Measurements from ENCODE around the gene FNDC3B. TPM values are rescaled to one million over a fixed set of nuclear protein-coding genes. Genes with fewer than 3 reads are reported as not detected.

Gene FNDC3B
- total RNA-seq, 1 donor from 2014 or later = 153 TPM

- TF ChIP-seq, protein P1, sequence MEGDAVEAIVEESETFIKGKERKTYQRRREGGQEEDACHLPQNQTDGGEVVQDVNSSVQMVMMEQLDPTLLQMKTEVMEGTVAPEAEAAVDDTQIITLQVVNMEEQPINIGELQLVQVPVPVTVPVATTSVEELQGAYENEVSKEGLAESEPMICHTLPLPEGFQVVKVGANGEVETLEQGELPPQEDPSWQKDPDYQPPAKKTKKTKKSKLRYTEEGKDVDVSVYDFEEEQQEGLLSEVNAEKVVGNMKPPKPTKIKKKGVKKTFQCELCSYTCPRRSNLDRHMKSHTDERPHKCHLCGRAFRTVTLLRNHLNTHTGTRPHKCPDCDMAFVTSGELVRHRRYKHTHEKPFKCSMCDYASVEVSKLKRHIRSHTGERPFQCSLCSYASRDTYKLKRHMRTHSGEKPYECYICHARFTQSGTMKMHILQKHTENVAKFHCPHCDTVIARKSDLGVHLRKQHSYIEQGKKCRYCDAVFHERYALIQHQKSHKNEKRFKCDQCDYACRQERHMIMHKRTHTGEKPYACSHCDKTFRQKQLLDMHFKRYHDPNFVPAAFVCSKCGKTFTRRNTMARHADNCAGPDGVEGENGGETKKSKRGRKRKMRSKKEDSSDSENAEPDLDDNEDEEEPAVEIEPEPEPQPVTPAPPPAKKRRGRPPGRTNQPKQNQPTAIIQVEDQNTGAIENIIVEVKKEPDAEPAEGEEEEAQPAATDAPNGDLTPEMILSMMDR (IDR thresholded peaks at IDR 0.05) = no peak
- intact Hi-C loops (cut with DNase I) = no loop called here
- no peak for ATAC-seq
Observed at GRCh38 chr3:172407872-172408271, 368.5 kb downstream of the FNDC3B start.

GRCh38 chr3:172410702-172411477, 371.5 kb downstream of the FNDC3B start:
- H3K9me3 ChIP-seq = no peaks in the 10 kb centered on the region
- TF ChIP-seq, protein P1 (IDR thresholded peaks at IDR 0.05) = no peak
- no peak overlapping the region for H3K27ac ChIP-seq
- H3K27me3 ChIP-seq (ENCODE audit: low read depth) = no peaks in the 10 kb centered on the region
- DNase-seq (no peak), ATAC-seq (peak in 1 of 2 donors; percentile 34)
- H3K36me3 ChIP-seq = no peaks in the 10 kb centered on the region
- no peaks in the 10 kb centered on the region for H3K4me1 ChIP-seq
- intact Hi-C loops (cut with DNase I) = no loop called here
- H3K4me3 ChIP-seq = no peak overlapping the region

More at GRCh38 chr3:172407872-172408271, 368.5 kb downstream of the FNDC3B start:
- no peak for DNase-seq
- Histone ChIP-seq H3K27ac (no peak overlapping the region), H3K4me1 (no peaks in the 10 kb centered on the region), H3K27me3 (ENCODE audit: low read depth) (no peaks in the 10 kb centered on the region), H3K4me3 (no peak overlapping the region), H3K36me3 (no peaks in the 10 kb centered on the region), H3K9me3 (no peaks in the 10 kb centered on the region)

- ATAC-seq = peak; percentile 18 to 21
- intact Hi-C loops (cut with DNase I) = no loop called here
Observed at GRCh38 chr3:172411478-172411947, 372.1 kb downstream of the FNDC3B start.

DNA sequence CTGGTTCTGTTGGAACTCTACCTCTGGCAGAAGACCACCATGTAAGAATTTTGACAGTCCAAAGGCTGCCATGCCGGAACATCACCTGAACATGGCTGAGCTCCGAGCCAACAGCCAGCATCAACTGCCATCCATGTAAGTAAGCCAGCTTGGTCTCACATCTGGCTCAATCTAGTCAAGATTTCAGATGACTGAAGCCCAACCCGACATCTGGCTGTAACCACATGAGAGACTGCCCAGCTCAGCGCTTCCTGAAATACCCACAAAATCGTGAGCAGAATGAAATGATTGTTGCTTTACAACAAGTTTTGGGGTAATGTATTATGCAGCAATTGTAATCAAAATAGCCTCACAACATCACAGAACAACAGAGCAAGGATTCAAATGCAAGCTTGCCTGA, 375.9 kb downstream of the FNDC3B start:
- ATAC-seq (no peak), DNase-seq (no peak)
- no peaks in the 10 kb centered on the region for H3K36me3 ChIP-seq
- no peaks in the 10 kb centered on the region for H3K9me3 ChIP-seq
- H3K4me3 ChIP-seq = no peak overlapping the region
- no peaks in the 10 kb centered on the region for H3K27me3 ChIP-seq (ENCODE audit: low read depth)
- intact Hi-C loops (cut with DNase I) = no loop called here
- H3K4me1 ChIP-seq = no peaks in the 10 kb centered on the region
- H3K27ac ChIP-seq = no peak overlapping the region
- TF ChIP-seq, protein P1 (IDR thresholded peaks at IDR 0.05) = no peak

More at GRCh38 chr3:172411478-172411947, 372.1 kb downstream of the FNDC3B start:
- H3K4me3 ChIP-seq = no peak overlapping the region
- H3K9me3 ChIP-seq = no peaks in the 10 kb centered on the region
- TF ChIP-seq, protein P1 (IDR thresholded peaks at IDR 0.05) = no peak
- H3K4me1 ChIP-seq = no peaks in the 10 kb centered on the region
- no peak overlapping the region for H3K27ac ChIP-seq
- no peaks in the 10 kb centered on the region for H3K36me3 ChIP-seq
- DNase-seq = no peak
- no peaks in the 10 kb centered on the region for H3K27me3 ChIP-seq (ENCODE audit: low read depth)

DNA sequence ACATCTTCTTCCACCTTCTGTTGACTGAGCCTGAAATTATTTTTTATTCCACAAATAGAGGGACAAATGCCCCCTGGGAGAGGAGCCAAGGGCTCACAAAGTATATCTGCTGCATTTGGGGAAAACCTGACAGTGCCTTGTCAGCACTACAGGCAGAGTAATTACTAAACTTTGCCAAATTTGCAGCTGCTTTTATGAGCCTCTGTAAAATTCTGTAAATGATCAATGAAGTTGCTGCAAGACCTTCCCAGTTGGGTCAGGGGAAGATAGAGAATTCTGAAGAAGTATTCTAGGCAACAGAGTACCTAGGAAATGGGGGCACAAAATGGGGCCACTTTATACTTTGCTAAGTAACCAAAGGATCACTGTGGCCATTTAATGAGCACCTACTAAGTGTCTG, 398.3 kb downstream of the FNDC3B start:
- Histone ChIP-seq H3K4me3 (no peak overlapping the region), H3K9me3 (peaks cover 1% of the 10 kb centered on the region), H3K36me3 (no peaks in the 10 kb centered on the region), H3K27me3 (ENCODE audit: low read depth) (peaks cover 6% of the 10 kb centered on the region), H3K27ac (no peak overlapping the region), H3K4me1 (no peaks in the 10 kb centered on the region)
- TF ChIP-seq, protein P1 (IDR thresholded peaks at IDR 0.05) = no peak
- intact Hi-C loops (cut with DNase I) = no loop called here
- DNase-seq (no peak), ATAC-seq (no peak)
